Uterus (tissue), 4 donors: ENCODE results near the gene ERMP1. TPM values are rescaled to one million over a fixed set of nuclear protein-coding genes. Genes with fewer than 3 reads are reported as not detected.

Source experiments
- DNase-seq, 2 donors: peaks; one replicate each; pipeline ENCODE4 v3.0.0-alpha.2; 2019 to 2020
- H3K27ac ChIP-seq, 2 donors: fragments of 200-600 bp; sonication (generic); 1 replicate in 1 of 2; 2 replicates in 1 of 2; pipeline ENCODE4 v1.5.1; 2016 to 2018
- H3K27me3 ChIP-seq, 2 donors: fragments of 200-600 bp; sonication (generic); one replicate each; pipeline ENCODE4 v1.5.1; 2018 to 2019; ENCODE audit warnings: control low read depth in 1 of 2
- H3K36me3 ChIP-seq, 2 donors: fragments of 200-600 bp; sonication (generic); one replicate each; pipeline ENCODE4 v1.5.1; 2019; ENCODE audit warnings: control low read depth in 1 of 2
- H3K4me1 ChIP-seq, 2 donors: fragments of 200-600 bp; sonication (generic); one replicate each; pipeline ENCODE4 v1.5.1; 2018 to 2019; ENCODE audit warnings: control low read depth in 1 of 2
- H3K4me3 ChIP-seq, 2 donors: fragments of 200-600 bp; sonication (generic); 1 replicate in 1 of 2; 2 replicates in 1 of 2; pipeline ENCODE4 v1.5.1; 2018 to 2019; ENCODE audit warnings: mild to moderate bottlenecking in 1 of 2
- H3K9me3 ChIP-seq, 2 donors: fragments of 200-600 bp; sonication (generic); one replicate each; pipeline ENCODE4 v1.5.1; 2019; ENCODE audit warnings: control low read depth in 1 of 2
- CTCF ChIP-seq, 4 experiments: fragments of 200-600 bp in 2 of 4; fragments of 450-650 bp in 2 of 4; sonication (generic) in 2 of 4; IDR thresholded peaks; one replicate each; pipeline ENCODE4 v1.5.1; 2016 to 2019; ENCODE audit warnings: antibody characterized with exemption in 4 of 4, mild to moderate bottlenecking in 2 of 4, moderate library complexity in 1 of 4
- POLR2A ChIP-seq, 2 donors: fragments of 450-650 bp; IDR thresholded peaks; one replicate each; pipeline ENCODE4 v1.6.1; 2016; ENCODE audit warnings: antibody characterized with exemption in 2 of 2, mild to moderate bottlenecking in 1 of 2, moderate library complexity in 1 of 2
- intact Hi-C: fragments of 100-400 bp; cut with DNase I; formaldehyde crosslinking; loops from one replicate; pipeline ENCODE4 v1.15.1; 2023; ENCODE audit warnings: low total_unique reads
- total RNA-seq, 4 donors: library from RNA; depleted of rRNA in 3 of 4; stranded (reverse); fragments of >200 nt in 3 of 4; gene quantifications; one replicate each; pipeline versions ENCODE4 v1.1.0 to v1.2.4, GENCODE V29; 2014 to 2023
- donor health status: DM: yes; HTN: yes; CAD: no.

ERMP1 gene
- total RNA-seq, 4 donors from 2014 or later, result 7.9 to 34.9 (median 11.5) TPM

DNA sequence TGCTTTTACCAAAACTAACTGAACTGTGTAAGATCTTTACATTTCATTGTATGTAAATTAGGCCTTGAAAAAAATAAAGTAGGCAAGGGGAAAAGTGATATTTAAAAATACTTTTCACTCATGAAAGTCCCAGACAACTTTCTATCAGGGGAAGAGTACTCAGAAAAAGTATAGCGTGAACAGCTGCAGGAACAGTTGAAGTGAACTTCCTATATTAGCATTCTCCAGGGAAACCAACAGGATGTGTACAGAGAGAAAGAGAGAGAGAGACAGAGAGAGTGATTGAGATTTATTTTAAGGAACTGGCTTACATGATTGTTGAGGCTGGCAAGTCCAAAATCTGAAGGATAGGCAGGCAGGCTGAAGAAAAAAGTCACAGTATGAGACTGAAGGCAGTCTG is 42.0 kb downstream of the ERMP1 start:
- Histone ChIP-seq H3K36me3 (no peaks in the 10 kb centered on the region), H3K27ac (no peak overlapping the region), H3K9me3 (no peaks in the 10 kb centered on the region), H3K4me1 (no peaks in the 10 kb centered on the region), H3K27me3 (no peaks in the 10 kb centered on the region), H3K4me3 (no peak overlapping the region)
- no peak for TF ChIP-seq POLR2A (IDR thresholded peaks at IDR 0.05)
- TF ChIP-seq CTCF (IDR thresholded peaks at IDR 0.05), result no peak
- DNase-seq, result no peak
- intact Hi-C loops, result no loop called here

DNA sequence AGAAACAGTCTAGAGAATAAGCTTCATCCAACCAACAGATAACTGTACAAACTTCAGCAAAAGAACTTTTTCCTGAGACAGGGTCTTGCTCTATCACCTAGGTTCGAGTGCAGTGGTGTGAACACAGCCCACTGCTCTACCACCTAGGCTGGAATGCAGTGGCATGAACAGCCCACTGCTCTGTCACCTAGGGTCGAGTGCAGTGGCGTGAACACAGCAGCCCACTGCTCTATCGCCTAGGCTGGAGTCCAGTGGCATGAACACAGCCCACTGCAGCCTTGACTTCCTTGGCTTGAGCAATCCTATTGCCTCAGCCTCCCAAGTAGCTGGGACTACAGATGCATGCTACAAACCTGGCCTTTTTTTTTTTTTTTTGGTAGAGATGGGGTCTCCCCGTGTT is 43.4 kb downstream of the ERMP1 start:
- no peak for DNase-seq
- no peak overlapping the region for H3K27ac ChIP-seq
- H3K36me3 ChIP-seq, result no peaks in the 10 kb centered on the region
- no peak overlapping the region for H3K4me3 ChIP-seq
- no peaks in the 10 kb centered on the region for H3K9me3 ChIP-seq
- intact Hi-C loops, result no loop called here
- no peaks in the 10 kb centered on the region for H3K4me1 ChIP-seq
- TF ChIP-seq POLR2A (IDR thresholded peaks at IDR 0.05) (no peak), CTCF (IDR thresholded peaks at IDR 0.05) (no peak)
- no peaks in the 10 kb centered on the region for H3K27me3 ChIP-seq

- Histone ChIP-seq H3K27me3 (no peaks in the 10 kb centered on the region), H3K4me3 (no peak overlapping the region), H3K9me3 (peaks cover 0 to 8% of the 10 kb centered on the region in 2 donors), H3K27ac (no peak overlapping the region), H3K4me1 (no peaks in the 10 kb centered on the region), H3K36me3 (no peaks in the 10 kb centered on the region)
- DNase-seq, result no peak
- intact Hi-C loops, result no loop called here
- TF ChIP-seq POLR2A (IDR thresholded peaks at IDR 0.05) (no peak), CTCF (IDR thresholded peaks at IDR 0.05) (no peak)
Observed at GRCh38 chr9:5787759-5788302, 45.1 kb downstream of the ERMP1 start.

DNA sequence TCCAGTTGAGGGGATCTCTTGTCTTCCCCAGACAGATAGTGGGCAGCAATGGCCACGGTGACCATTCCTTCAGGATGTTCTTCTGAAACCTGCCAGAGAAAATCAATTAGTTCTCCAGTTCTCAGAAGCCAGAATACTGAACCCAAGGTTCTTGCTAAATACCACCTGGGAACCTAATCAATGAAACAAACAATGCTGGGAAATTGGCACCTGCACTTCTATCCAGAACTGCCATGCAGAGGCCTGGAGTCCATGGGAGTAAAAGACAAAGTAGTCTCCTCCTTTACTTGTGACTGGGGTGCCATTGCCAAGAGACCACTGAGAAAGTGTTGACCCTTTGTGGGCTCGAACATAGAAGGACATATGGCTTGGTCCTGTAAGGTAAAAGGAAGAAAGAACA is 45.7 kb downstream of the ERMP1 start:
- no peak for DNase-seq
- intact Hi-C loops, result no loop called here
- Histone ChIP-seq H3K4me1 (no peaks in the 10 kb centered on the region), H3K27ac (no peak overlapping the region), H3K9me3 (peaks cover 0 to 8% of the 10 kb centered on the region in 2 donors), H3K36me3 (no peaks in the 10 kb centered on the region), H3K27me3 (no peaks in the 10 kb centered on the region), H3K4me3 (no peak overlapping the region)
- TF ChIP-seq CTCF (IDR thresholded peaks at IDR 0.05) (no peak), POLR2A (IDR thresholded peaks at IDR 0.05) (no peak)

DNA sequence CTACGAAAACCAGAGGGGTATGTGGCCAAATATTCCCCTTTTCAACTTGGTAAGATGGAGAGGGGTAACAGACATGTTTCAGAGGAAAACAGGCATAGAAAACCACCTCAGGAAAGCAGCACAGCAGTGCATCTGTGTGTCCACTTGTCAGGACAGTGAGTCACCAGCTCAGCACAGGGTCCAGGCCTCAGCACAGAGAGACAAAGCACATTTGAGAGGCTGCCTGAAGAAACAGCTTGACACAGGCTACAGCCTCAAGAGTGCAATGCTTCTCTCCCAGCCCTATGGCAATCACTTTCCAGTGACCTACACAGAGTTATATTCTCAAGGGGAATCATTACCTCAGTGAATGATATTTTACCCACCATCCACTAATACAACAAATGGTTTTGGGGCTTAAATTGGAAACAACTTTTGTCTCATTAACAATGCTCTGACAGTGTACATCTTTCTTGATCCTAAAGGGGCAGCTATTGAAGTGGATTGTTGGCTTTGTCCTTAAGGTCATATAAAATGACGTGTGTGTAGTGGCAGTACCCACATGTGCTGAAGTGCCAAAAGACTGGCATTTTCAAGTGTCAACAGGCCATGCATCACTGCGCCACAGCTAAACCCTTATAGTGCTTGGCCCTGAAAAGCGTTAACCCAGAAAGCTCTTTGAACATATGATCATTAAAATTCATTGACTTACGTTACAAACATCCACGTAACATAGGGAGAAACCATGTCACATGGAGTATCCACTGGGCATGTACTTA is 46.4 kb downstream of the ERMP1 start:
- Histone ChIP-seq H3K27ac (no peak overlapping the region), H3K36me3 (no peaks in the 10 kb centered on the region), H3K4me3 (no peak overlapping the region), H3K4me1 (no peaks in the 10 kb centered on the region), H3K9me3 (peaks cover 0 to 12% of the 10 kb centered on the region in 2 donors), H3K27me3 (no peaks in the 10 kb centered on the region)
- no peak for DNase-seq
- no peak for TF ChIP-seq POLR2A (IDR thresholded peaks at IDR 0.05)
- no peak for TF ChIP-seq CTCF (IDR thresholded peaks at IDR 0.05)
- intact Hi-C loops, result no loop called here
